ENCODE data around the gene CD40LG.
A peak's percentile ranks its signal among the peaks of the same experiment; 100 is the strongest.

CD40LG gene

GRCh38 chrX:136636121-136636520 is 11.8 kb upstream of the CD40LG start:
- H2BK5ac ChIP-seq (ENCODE audit: low read length) = no peak overlapping the region
- no peak overlapping the region for H3K56ac ChIP-seq (ENCODE audit: low read length)
- no peak overlapping the region for H3K4ac ChIP-seq (ENCODE audit: low read depth, low read length)
- H3K27me3 ChIP-seq (ENCODE audit: insufficient read depth, low read length, poor library complexity) = no peaks in the 10 kb centered on the region
- H2BK15ac ChIP-seq (replicated peaks; ENCODE audit: low read depth) = no peak overlapping the region
- H3K23ac ChIP-seq (ENCODE audit: low read length) = no peak overlapping the region
- no peaks in the 10 kb centered on the region for H3K36me3 ChIP-seq (ENCODE audit: control insufficient read depth, insufficient read depth, low read length)
- H3K79me1 ChIP-seq (ENCODE audit: low read length) = no peaks in the 10 kb centered on the region
- no peak overlapping the region for H2BK120ac ChIP-seq (ENCODE audit: low read depth, low read length)
- no peak overlapping the region for H3K4me2 ChIP-seq (ENCODE audit: low read length)
- H3K18ac ChIP-seq (ENCODE audit: low read length) = peak overlapping the region; percentile 39
- DNase-seq = peak; percentile 50
- no peak overlapping the region for H4K5ac ChIP-seq (ENCODE audit: low read length)
- H4K8ac ChIP-seq (ENCODE audit: low read depth, low read length) = no peak overlapping the region
- H3K9ac ChIP-seq (ENCODE audit: low read length) = no peak overlapping the region
- no peak overlapping the region for H2AK5ac ChIP-seq (ENCODE audit: low read length)
- H3K4me3 ChIP-seq (ENCODE audit: low read length) = no peak overlapping the region
- no peaks in the 10 kb centered on the region for H3K4me1 ChIP-seq (ENCODE audit: control insufficient read depth, low read depth, low read length)
- no CpG with 5 or more reads among the region's 3 CpGs for WGBS (ENCODE audit: extremely low coverage, insufficient coverage, low lambda C conversion rate)
- H3K27ac ChIP-seq (ENCODE audit: low read depth, low read length) = no peak overlapping the region
- no peaks in the 10 kb centered on the region for H3K79me2 ChIP-seq (ENCODE audit: control insufficient read depth, insufficient read depth, low read length)

- Histone ChIP-seq H3K56ac (ENCODE audit: low read length) (no peak overlapping the region), H3K27me3 (ENCODE audit: insufficient read depth, low read length, poor library complexity) (no peaks in the 10 kb centered on the region), H3K4me1 (ENCODE audit: control insufficient read depth, low read depth, low read length) (no peaks in the 10 kb centered on the region), H2BK15ac (replicated peaks; ENCODE audit: low read depth) (no peak overlapping the region), H3K18ac (ENCODE audit: low read length) (no peak overlapping the region), H3K4me3 (ENCODE audit: low read length) (no peak overlapping the region), H3K23ac (ENCODE audit: low read length) (no peak overlapping the region), H3K4me2 (ENCODE audit: low read length) (no peak overlapping the region), H3K36me3 (ENCODE audit: control insufficient read depth, insufficient read depth, low read length) (no peaks in the 10 kb centered on the region), H4K8ac (ENCODE audit: low read depth, low read length) (no peak overlapping the region), H3K4ac (ENCODE audit: low read depth, low read length) (no peak overlapping the region), H3K79me1 (ENCODE audit: low read length) (no peaks in the 10 kb centered on the region), H3K79me2 (ENCODE audit: control insufficient read depth, insufficient read depth, low read length) (no peaks in the 10 kb centered on the region), H4K5ac (ENCODE audit: low read length) (no peak overlapping the region), H2BK5ac (ENCODE audit: low read length) (no peak overlapping the region), H3K27ac (ENCODE audit: low read depth, low read length) (no peak overlapping the region), H3K9ac (ENCODE audit: low read length) (no peak overlapping the region), H2AK5ac (ENCODE audit: low read length) (no peak overlapping the region), H2BK120ac (ENCODE audit: low read depth, low read length) (no peak overlapping the region)
- WGBS (ENCODE audit: extremely low coverage, insufficient coverage, low lambda C conversion rate) = no CpG with 5 or more reads among the region's 8 CpGs
- DNase-seq = no peak
Measured at GRCh38 chrX:136639506-136640176, 8.3 kb upstream of the CD40LG start.

DNA sequence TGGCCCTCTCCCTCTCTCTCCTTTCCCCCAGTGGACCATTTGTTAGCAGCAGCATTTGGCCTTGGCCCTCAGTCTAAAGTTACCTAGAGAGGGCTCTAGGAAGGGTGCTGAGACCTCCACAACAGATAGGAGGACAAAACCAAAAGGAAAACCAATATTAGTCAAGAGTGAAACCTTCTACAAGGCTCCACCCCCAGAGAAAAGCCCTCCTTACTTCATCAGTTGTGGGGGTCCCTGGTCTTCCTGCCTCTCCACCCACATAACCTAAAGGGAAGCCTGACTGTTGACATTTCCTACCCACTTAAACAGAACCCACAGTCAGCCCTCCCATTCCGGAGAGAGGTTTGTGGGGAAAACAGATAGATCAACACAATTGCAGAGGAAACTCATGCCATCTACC is 4.7 kb upstream of the CD40LG start:
- no peak overlapping the region for H3K18ac ChIP-seq (ENCODE audit: low read length)
- no peaks in the 10 kb centered on the region for H3K36me3 ChIP-seq (ENCODE audit: control insufficient read depth, insufficient read depth, low read length)
- no peak overlapping the region for H2BK120ac ChIP-seq (ENCODE audit: low read depth, low read length)
- H3K56ac ChIP-seq (ENCODE audit: low read length) = no peak overlapping the region
- H3K79me1 ChIP-seq (ENCODE audit: low read length) = no peaks in the 10 kb centered on the region
- no peak overlapping the region for H3K4me3 ChIP-seq (ENCODE audit: low read length)
- H2BK5ac ChIP-seq (ENCODE audit: low read length) = no peak overlapping the region
- H2BK15ac ChIP-seq (replicated peaks; ENCODE audit: low read depth) = no peak overlapping the region
- H3K27ac ChIP-seq (ENCODE audit: low read depth, low read length) = no peak overlapping the region
- DNase-seq = no peak
- no peak overlapping the region for H3K4me2 ChIP-seq (ENCODE audit: low read length)
- no peak overlapping the region for H4K5ac ChIP-seq (ENCODE audit: low read length)
- no CpG with 5 or more reads among the region's 1 CpG for WGBS (ENCODE audit: extremely low coverage, insufficient coverage, low lambda C conversion rate)
- no peak overlapping the region for H3K4ac ChIP-seq (ENCODE audit: low read depth, low read length)
- no peaks in the 10 kb centered on the region for H3K27me3 ChIP-seq (ENCODE audit: insufficient read depth, low read length, poor library complexity)
- H3K9ac ChIP-seq (ENCODE audit: low read length) = no peak overlapping the region
- H3K79me2 ChIP-seq (ENCODE audit: control insufficient read depth, insufficient read depth, low read length) = no peaks in the 10 kb centered on the region
- H4K8ac ChIP-seq (ENCODE audit: low read depth, low read length) = no peak overlapping the region
- H2AK5ac ChIP-seq (ENCODE audit: low read length) = no peak overlapping the region
- no peak overlapping the region for H3K23ac ChIP-seq (ENCODE audit: low read length)
- H3K4me1 ChIP-seq (ENCODE audit: control insufficient read depth, low read depth, low read length) = no peaks in the 10 kb centered on the region

- Histone ChIP-seq H3K23ac (ENCODE audit: low read length) (no peak overlapping the region), H3K4me3 (ENCODE audit: low read length) (no peak overlapping the region), H2BK5ac (ENCODE audit: low read length) (no peak overlapping the region), H3K79me1 (ENCODE audit: low read length) (no peaks in the 10 kb centered on the region), H3K9ac (ENCODE audit: low read length) (no peak overlapping the region), H2BK15ac (replicated peaks; ENCODE audit: low read depth) (no peak overlapping the region), H3K56ac (ENCODE audit: low read length) (no peak overlapping the region), H3K27ac (ENCODE audit: low read depth, low read length) (no peak overlapping the region), H3K27me3 (ENCODE audit: insufficient read depth, low read length, poor library complexity) (no peaks in the 10 kb centered on the region), H3K4ac (ENCODE audit: low read depth, low read length) (no peak overlapping the region), H3K18ac (ENCODE audit: low read length) (no peak overlapping the region), H3K4me1 (ENCODE audit: control insufficient read depth, low read depth, low read length) (no peaks in the 10 kb centered on the region), H3K4me2 (ENCODE audit: low read length) (no peak overlapping the region), H2BK120ac (ENCODE audit: low read depth, low read length) (no peak overlapping the region), H3K79me2 (ENCODE audit: control insufficient read depth, insufficient read depth, low read length) (no peaks in the 10 kb centered on the region), H2AK5ac (ENCODE audit: low read length) (no peak overlapping the region), H4K8ac (ENCODE audit: low read depth, low read length) (no peak overlapping the region), H3K36me3 (ENCODE audit: control insufficient read depth, insufficient read depth, low read length) (no peaks in the 10 kb centered on the region), H4K5ac (ENCODE audit: low read length) (no peak overlapping the region)
- no peak for DNase-seq
- WGBS (ENCODE audit: extremely low coverage, insufficient coverage, low lambda C conversion rate) = no CpG with 5 or more reads among the region's 5 CpGs
Measured at GRCh38 chrX:136646602-136647239, 1.2 kb upstream of the CD40LG start.

GRCh38 chrX:136650811-136651210 is 2.9 kb downstream of the CD40LG start:
- no peak overlapping the region for H3K56ac ChIP-seq (ENCODE audit: low read length)
- H3K27ac ChIP-seq (ENCODE audit: low read depth, low read length) = no peak overlapping the region
- H2BK120ac ChIP-seq (ENCODE audit: low read depth, low read length) = no peak overlapping the region
- H2BK5ac ChIP-seq (ENCODE audit: low read length) = no peak overlapping the region
- H3K79me2 ChIP-seq (ENCODE audit: control insufficient read depth, insufficient read depth, low read length) = no peaks in the 10 kb centered on the region
- no peaks in the 10 kb centered on the region for H3K4me1 ChIP-seq (ENCODE audit: control insufficient read depth, low read depth, low read length)
- H3K18ac ChIP-seq (ENCODE audit: low read length) = no peak overlapping the region
- no peaks in the 10 kb centered on the region for H3K27me3 ChIP-seq (ENCODE audit: insufficient read depth, low read length, poor library complexity)
- DNase-seq = no peak
- H3K79me1 ChIP-seq (ENCODE audit: low read length) = no peaks in the 10 kb centered on the region
- H3K9ac ChIP-seq (ENCODE audit: low read length) = no peak overlapping the region
- H3K23ac ChIP-seq (ENCODE audit: low read length) = no peak overlapping the region
- no CpG with 5 or more reads among the region's 3 CpGs for WGBS (ENCODE audit: extremely low coverage, insufficient coverage, low lambda C conversion rate)
- H4K8ac ChIP-seq (ENCODE audit: low read depth, low read length) = no peak overlapping the region
- no peak overlapping the region for H2AK5ac ChIP-seq (ENCODE audit: low read length)
- no peaks in the 10 kb centered on the region for H3K36me3 ChIP-seq (ENCODE audit: control insufficient read depth, insufficient read depth, low read length)
- no peak overlapping the region for H4K5ac ChIP-seq (ENCODE audit: low read length)
- H3K4me2 ChIP-seq (ENCODE audit: low read length) = no peak overlapping the region
- no peak overlapping the region for H3K4ac ChIP-seq (ENCODE audit: low read depth, low read length)
- no peak overlapping the region for H3K4me3 ChIP-seq (ENCODE audit: low read length)
- H2BK15ac ChIP-seq (replicated peaks; ENCODE audit: low read depth) = no peak overlapping the region

Data from mesendoderm (in vitro differentiated cells).